ENCODE measurements around the gene GPC3.

Gene GPC3

DNA sequence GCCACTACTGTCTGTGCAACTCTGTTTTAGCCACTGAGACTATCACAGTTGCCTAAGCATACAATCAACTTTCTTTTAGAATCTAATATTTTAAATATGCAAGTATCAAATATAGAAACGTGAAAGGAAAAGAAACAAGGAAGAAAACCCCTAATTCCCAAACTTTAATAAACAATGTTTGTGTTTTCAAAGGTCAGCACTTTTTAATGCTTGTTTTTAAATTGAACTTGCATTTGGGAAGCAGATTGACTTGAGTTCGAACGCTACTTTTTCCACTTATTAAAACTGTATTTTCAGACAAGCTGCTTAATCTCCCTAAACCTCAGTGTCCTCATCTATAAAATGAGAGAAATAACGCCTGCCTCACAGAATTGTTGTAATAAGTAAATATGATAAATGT is 384.3 kb downstream of the GPC3 start:
- no peak for DNase-seq (ENCODE audit: low read depth)

DNA sequence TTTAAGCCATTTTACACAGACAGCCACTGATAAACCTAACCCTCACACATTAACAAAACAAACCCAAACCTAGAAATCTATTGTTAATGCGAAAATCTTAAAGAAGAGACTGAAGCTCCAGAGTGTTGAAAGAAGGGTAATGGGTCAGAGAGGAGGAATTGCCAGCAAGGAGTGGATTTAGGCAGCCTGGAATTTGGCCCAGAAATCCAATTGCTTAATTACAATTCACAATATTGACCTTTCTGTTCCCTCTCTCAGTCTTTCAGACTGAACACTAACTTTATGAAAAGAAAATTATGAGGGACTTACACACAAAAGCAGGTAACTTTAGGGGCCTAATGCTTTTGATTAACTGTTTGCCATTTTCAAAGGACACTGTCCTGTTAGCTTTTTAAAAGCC is 384.9 kb downstream of the GPC3 start:
- no peak for DNase-seq (ENCODE audit: low read depth)

DNA sequence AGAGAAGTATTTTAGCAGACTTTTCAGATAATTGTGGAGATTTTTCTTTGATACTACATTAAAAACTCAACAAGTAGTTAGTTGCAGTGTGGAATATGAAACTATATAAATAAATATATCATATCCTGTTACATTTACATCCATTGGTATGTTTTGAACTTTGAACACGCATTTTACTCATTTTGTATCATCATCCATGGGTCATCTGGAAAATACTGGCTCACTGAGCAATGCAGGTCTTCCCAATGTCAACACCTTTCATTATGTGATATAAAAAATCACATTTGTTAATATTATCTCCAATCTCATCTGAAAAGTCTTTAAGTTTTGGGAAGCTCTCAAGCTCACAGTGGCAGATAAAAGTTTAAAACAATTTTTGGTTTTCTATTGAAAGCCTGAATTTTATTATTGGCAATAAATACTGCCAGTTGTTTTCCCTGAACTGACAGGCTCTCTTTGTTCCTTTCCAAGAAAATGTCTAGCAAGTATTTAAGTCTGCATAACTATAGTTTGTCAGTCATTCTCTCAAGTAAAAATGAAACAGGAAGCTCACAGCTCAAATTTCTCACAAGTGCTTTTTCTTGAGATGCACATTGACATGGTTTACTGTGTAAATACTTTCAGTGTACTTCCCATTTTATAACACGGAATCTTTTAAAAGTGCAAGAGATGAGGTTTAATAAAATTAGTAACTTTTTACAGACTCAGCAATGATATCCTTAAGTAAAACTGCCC is 386.6 kb downstream of the GPC3 start:
- DNase-seq (ENCODE audit: low read depth): no peak

DNA sequence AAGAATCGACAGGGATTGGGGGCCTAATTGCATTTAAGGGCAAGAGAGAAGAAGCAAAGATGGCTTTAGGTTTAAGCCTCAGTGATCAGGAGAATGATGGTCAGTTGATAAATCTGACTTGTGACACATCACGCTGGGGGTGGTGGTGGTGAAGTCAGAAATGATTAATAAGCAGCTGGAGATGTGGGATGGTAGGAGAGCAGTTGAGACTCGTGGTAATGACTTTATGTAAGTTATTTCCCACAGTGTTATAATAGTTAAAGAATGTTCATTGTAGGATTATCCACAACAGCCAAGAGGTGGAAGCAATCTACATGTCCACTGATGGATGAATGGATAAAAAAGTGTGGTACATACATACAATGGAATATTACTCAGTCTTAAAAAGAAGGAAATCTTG is 391.2 kb downstream of the GPC3 start:
- DNase-seq (ENCODE audit: low read depth): no peak

DNA sequence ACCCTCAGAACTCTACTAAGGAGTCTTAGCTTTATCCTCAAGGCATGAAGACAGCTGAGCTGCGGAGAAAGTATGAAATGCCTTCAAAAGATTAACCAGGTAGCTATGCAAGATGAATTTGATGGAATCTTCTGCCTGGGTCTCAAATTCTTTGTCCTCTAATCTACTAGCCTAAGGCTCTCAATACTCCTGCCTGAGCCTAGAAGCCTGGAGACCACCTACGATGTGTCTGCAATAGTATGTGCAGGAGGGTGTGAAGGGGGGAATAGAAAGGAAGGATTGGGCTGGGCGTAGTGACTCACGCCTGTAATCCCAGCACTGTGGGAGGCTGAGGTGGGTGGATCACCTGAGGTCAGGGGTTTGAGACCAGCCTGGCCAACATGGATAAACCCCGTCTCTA is 391.9 kb downstream of the GPC3 start:
- no peak for DNase-seq (ENCODE audit: low read depth)

DNA sequence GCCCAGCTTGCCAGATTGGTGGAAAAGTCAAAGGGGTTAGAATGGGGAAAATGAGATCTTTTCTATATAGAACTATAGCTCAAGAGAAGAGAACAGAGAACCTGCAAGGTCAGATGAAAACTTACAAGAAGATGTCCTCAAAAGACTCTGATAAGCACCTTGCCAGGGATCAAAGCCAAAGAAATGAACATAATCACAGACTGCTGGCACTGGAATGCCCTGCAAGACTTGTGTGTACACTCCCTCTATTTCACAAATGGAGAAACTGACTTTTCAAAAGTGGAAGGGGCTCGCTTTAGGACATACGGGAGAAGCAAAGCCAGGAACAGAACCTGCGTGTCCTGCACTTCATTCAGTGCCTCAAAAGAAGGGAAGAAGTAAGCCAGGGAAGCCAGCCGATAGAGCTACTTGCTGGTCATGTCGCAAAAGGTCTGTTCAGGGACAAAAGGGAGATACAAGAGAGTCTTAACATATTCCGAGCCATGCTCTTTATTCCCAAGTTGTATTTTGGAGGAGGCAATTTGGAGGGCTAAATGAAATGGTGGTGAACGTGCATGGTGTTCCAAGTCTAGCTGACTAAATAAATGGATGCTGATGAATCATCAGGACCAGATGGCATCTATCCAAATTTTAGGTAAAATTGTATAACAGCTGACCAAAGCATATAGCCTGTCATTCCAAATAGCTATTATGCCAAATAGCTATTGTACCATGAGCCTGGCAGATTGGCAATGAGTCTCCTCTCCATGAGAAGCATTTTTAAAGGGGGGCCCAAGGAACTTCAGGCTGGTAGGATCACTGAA is 394.5 kb downstream of the GPC3 start:
- DNase-seq (ENCODE audit: low read depth): no peak

DNA sequence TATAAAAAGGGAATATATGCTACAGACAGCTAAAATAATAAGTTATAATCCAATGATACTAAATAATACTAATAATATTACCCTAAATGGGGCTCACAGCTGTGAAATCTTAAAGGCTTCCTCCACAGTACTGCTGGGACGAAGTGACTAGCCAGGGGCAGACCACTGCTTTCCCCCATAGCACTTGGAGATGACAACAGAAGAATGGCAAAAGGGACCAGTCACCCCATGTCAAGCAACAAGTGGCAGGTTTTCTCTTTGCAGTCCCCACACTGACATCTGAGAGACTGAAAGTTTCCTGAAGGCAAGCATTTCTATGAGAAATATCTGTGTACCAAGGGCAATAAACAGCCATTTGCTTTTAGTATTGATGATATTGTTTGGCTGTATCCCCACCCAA is 396.6 kb downstream of the GPC3 start:
- DNase-seq (ENCODE audit: low read depth): no peak

DNA sequence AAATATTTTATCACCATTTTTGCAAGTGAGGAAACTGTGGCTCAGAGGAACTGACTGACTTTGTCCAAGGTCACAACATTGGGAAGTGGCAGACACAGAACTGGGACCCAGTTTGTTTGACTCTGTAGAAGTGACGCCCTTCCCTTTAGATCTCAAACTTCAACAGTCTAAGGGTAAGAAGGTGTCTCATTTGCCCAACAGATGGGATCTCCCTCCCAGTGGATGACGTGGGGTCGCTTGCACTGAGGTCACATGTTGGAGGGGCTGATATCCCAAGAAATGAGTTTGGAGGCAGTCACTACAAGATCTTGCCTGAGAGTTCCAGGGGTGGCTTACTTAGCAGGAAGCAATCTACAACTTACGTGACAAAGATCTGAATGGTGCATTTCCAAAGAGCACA is 397.6 kb downstream of the GPC3 start:
- DNase-seq (ENCODE audit: low read depth): no peak

DNA sequence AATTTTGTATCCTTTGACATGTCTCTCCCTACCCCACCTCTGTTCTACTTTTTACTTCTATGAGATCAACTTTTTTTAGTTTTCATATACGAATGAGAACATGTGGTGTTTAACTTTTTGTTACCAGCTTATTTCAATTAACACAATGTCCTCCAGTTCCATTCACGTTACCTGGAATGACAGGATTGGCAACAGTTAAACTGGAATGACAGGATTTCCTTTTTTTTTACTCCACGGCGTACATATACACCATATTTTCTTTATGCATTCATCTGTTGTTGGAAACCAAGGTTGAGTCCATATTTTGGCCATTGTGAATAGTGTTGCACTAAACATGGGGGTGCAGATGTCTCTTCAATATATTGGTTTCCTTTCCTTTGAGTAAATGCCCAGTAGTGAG is 398.3 kb downstream of the GPC3 start:
- no peak for DNase-seq (ENCODE audit: low read depth)

DNA sequence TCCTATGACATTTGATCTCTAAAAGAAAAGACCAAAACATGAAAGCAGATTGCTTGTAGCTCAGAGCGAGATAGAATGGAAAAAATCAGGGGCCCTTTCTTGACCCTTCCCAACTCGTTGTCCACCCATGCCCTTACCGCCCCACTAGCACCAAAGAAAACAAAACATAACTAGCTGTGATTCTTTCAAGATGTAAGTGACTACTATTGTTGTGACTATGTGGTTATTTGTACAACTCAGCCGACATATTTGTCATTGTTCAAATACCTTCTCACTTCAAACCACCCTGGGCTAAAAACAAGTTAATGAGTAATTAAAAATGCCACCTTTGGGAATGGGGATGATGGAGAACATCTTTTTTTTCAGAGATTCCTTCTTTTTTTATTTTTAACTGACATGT is 399.0 kb downstream of the GPC3 start:
- DNase-seq (ENCODE audit: low read depth): no peak

DNA sequence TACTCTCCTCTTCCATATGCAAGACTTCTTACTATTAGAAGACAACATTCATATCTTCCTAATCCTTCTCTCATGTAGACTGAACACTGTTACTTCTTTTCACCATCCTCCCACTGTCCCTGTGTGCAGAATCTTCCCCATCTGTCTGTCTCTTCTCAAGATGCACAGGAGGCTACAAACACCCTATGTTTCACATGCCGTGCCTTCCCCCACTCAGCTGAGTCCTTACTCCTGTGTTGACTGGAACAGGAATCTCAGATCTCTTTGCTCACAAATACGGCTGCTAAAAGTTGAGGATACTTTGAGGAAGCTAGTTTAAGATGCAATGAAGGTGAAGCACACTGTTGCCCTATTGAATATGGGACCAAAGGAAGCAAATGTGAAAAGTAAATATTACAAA is 401.6 kb downstream of the GPC3 start:
- DNase-seq (ENCODE audit: low read depth): no peak

DNA sequence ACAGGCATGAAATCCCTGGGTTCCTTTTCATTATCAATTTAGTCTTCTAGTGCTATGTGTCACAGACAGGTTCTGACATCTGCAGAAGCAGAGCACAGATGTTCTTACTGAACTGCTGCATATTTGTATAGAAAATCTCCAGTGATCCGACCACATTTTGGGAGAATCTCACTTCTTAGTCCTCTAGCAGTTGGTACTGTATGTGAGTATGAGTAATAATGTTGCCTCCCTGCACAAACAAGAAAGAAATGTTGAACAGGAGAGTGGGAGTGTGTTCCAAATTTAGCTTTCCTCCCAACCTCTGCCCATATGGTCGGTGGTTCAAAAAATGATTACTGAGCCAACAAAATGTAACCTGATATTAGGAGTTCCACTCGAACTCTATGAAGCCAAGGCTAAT is 404.8 kb downstream of the GPC3 start:
- DNase-seq (ENCODE audit: low read depth): no peak

DNA sequence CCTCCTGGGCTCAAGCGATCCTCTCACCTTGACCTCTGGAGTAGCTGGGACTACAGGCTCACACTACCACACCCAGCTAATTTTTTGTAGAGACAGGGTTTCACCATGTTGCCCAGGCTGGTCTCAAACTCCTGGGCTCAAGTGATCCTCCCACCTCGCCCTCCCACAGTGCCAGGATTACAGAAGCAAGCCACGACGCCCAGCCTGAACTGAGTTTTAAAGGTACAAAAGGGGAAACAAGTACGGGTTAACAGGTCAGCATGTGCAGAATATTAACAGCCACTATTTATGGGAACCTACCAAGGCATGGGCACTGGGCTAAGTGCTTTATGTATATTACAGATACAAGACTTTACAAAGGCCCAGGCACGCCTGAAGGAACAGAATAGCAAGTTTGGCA is 405.8 kb downstream of the GPC3 start:
- DNase-seq (ENCODE audit: low read depth): no peak

DNA sequence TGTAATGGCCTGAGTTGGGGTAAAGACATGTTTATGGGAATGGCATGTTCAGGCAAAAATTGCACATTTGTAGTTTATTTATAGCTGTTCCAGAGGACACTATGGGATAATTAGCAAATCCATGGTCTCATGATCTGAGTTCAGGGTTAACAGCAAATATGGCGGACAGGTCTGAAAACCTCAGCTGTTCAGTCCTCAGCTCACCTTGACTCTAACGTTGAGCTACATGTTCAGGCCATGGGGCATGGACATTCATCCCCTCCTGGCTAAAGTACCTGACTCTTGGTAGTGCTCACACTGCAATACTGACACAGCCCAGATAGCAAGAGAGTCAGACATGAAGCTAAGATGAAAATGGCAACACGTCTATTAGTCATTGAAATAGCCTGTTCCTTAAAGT is 408.5 kb downstream of the GPC3 start:
- DNase-seq (ENCODE audit: low read depth): no peak

DNA sequence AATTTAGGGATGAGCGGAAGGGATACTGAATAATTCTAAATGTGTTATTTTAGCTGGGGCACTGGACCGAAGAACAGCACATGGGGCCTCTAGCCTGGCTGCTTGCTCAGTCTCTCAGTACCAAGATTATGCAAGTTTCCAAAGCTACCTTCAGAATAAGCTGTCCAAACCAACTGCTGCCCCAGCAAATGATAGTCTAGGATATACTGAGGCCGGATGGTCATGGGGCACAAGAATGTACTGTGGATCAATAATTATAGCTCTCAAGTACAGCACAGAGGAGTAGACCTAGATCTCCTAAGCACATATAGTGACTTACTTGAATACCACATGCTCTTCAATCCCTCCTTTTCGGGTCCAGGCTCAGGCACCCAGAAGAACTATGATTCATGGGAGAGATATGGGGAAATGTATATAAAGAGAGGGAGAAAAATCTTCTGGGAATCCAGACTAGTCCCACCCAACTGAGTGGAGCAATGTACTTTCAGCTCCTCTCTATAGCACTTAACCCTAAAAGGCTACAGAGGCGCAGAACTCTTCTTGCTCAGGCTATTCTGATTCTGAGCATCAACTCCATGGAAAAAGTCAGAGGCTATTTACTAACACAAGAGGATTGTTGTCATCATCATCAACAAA is 409.8 kb downstream of the GPC3 start:
- DNase-seq (ENCODE audit: low read depth): no peak

DNA sequence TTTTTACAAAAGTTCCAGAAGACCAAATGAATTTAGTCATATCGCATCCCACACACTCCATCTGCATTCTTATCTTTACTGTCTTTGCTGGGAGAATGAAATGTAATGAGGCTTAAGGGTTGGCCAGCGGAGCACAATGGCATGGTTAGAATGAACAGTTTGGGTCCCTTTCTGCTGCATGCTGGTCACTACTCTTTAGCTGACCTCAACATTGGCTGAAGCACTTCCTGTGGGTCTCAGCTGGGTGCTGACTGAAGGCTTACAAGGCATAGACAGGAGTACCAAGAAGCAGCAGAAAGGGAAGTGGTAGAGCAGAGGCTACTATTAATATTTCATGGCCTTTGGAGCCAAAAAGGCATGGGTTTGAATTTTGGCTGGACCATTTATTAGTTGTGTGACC is 410.7 kb downstream of the GPC3 start:
- peak; percentile 3 for DNase-seq (ENCODE audit: low read depth)

DNA sequence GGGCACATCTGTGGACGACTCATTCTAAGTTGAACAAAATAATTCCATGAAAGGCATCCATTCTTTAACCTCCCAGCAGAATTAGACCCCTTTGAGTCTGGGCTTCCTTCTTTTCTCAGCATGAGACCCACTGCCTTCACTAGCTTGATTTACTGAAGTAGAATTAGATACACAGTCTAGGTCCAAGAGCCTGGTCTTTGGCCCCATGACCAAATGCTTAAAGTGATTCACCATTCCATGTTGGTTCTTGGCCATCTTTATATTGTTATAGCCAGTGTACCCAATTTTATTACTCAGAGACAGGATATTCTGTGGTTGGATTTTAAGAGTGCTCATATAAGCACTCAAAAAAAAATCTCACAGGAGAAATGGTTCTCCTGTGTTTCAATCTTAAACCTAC is 414.8 kb downstream of the GPC3 start:
- DNase-seq (ENCODE audit: low read depth): no peak

DNA sequence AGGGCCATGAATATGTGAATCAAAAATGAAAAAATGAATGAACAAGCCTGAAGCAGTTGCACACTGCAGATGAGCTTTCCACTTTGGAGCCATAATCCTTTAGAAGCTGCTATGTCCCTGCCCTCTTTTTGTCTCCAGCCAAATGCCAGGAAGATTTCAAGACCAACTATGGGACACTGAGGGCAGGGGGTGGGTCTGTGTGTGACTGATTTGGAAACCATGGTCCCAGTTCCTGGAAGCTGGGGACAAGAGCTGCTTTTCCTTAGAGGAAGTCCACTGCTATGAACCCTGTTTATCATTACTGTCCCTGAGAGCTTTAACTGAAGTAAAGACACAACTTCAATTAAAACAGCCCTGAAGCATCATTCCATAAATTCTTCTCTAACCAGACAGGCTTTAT is 416.2 kb downstream of the GPC3 start:
- no peak for DNase-seq (ENCODE audit: low read depth)

DNA sequence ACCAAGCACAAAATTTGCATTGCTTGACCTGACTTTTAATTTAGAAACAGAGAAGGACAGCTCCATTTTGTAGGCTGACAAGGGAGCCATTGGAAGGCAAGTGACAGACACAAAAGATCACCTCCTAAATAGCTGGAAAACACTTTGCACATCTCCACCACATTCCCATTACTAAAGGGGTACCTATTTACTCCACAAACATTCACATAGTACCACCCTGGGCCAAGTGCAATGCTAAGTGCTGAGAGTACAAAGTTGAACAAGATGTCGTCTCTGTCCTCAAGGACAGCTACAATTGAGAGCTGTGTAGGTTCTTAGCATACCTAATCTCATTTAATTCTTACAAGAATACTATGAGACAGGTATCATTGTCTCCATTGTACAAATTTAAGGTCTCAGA is 417.3 kb downstream of the GPC3 start:
- no peak for DNase-seq (ENCODE audit: low read depth)

DNA sequence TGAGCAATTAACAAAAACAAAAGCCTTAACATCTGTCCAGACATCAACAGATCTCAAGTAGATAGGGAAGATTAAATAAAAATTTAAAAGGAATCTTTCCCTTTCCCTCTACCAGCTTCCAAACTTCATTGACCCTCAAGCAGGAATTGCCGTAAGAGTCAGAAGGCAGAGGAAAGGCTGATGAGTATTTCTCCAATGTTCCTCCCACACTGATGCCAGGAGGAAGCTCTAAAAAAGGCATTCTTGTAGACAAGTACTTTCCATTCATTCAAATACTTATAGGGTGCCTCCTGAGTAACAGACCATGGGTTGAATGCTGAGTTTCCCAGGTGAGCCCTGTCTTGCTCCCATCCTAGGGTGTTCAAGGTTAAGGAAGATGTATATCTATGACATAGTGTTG is 418.5 kb downstream of the GPC3 start:
- no peak for DNase-seq (ENCODE audit: low read depth)

DNA sequence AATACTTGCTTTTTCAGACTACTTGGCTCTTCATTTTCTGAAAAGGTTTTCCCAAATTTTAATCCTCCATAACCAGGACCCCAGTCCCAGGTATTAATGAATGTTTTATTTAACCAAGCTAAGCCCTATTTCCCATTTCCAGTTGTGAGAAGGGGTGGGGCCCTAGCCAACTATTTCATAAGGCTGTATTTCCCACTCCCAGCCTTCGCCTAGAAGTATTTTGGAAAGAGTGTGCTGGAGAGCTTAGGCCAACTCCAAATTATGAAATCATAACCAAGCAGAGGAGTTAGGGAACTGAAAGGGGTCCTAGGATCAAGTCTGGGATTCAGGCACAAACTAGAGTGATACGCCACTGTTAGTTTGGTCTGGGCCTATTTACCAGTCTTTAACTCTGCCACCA is 421.7 kb downstream of the GPC3 start:
- DNase-seq (ENCODE audit: low read depth): no peak

DNA sequence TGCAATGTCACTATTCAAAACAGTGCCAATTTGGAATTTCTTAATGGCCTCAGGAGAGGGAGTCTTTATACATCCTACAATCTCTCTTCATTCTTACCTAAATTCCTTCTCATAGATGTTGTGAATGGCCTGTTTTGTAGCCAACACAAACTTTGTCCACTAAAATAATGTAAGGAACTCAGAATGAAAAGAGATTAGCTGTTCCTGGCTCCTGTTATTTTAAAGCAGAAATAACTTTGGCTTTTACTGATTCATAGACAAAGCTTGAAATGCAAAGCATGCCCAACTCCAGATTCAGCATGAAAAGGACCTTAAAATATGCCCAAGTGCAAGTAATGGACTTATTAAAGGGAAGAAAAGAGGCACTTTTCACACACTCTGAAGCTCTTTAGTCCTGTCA is 424.1 kb downstream of the GPC3 start:
- DNase-seq (ENCODE audit: low read depth): no peak

DNA sequence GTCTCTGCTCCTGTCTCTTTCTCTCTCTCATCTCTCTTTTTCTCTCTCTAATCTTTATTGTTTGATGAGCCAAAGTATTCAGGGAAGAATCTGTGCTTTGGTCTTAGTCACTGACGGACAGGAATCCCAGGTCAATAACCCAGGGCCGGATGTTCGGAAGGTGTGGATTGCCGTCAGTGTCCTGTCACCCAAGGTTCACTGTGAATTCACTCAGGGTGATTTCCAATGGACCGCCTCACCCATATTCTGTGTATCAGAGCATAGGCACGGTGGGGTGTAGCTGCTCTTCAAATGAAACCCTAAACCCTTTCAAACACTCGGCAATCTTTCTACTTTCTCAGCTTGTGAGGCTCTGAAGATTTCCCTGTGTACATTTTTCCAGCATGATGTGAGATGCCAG is 425.5 kb downstream of the GPC3 start:
- DNase-seq (ENCODE audit: low read depth): no peak
